ENCODE data around the gene XPNPEP2. TPM values are rescaled to one million over a fixed set of nuclear protein-coding genes. Genes with fewer than 3 reads are reported as not detected.

XPNPEP2 gene
- total RNA-seq, 2 donors from 2014 or later, result 11.3 to 29.3 TPM

GRCh38 chrX:129787336-129788055 is 48.7 kb downstream of the XPNPEP2 start:
- DNase-seq (ENCODE audit: low spot score), result peak; percentile 50

DNA sequence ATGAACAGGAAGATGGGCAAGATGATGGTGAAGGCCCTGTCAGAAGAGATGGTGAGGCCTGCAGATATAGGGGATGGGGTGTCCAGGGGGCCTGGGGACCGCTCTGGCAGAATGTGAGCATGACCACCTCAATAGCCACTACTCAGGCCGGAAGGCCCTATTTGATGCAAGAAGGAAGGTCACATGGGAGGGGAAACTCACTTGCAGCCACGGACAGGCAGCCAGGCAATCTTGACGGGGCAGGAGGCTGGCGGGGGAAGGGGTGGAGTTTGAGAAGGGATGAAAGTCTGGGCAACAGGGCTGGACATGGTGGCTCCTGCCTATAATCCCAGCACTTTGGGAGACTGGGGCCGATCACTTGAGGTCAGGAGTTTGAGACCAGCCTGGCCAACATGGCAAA is 49.7 kb downstream of the XPNPEP2 start:
- intact Hi-C loops (cut with DNase I), result no loop called here
- no peak for DNase-seq (ENCODE audit: low spot score)

More at GRCh38 chrX:129787336-129788055, 48.7 kb downstream of the XPNPEP2 start:
- intact Hi-C loops (cut with DNase I), result loop anchor here in 1 of 2 donors (1.0 kb wide), 1 partner anchor 41 kb away; no protein-coding TSS in a partner anchor

DNA sequence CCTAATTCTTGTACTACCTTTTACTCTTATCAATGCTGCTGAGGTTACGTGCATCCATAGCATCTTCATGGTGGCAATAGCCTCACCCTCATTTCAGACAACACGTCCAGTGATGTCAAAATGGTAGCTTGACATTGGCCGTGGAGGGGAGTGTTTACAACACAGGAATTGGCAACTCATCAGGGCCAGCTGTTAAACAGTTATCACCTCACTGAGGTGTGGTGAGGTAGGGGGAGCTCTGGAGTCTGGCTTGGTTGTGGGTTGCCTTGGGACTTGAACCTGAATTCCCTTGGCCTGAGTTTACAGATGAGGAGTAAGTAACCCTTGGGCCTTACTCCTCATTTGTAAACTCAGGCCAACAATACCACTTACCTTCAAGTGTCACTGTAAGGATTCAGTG is 51.4 kb downstream of the XPNPEP2 start:
- intact Hi-C loops (cut with DNase I), result no loop called here
- no peak for DNase-seq (ENCODE audit: low spot score)

DNA sequence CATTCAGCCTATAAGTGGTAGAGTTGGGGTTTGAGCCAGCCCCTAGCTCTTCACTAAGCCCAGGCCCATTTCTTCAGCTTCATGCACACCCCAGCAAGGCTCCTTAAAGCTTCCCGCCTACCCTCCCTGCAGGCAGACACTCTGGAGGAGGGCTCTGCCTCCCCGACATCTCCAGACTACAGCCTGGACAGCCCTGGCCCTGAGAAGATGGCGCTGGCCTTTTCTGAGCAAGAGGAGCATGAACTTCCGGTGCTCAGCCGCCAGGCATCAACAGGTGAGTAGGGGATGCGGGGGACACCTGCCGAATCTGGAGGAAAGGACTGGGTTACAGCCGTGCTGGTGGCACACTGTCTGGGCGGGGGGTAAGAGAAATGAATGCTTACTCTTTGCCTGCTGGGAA is 52.0 kb downstream of the XPNPEP2 start:
- DNase-seq (ENCODE audit: low spot score), result no peak
- intact Hi-C loops (cut with DNase I), result no loop called here

- intact Hi-C loops (cut with DNase I), result no loop called here
- no peak for DNase-seq (ENCODE audit: low spot score)
These were observed 52.6 kb downstream of the XPNPEP2 start for GRCh38 chrX:129791336-129791735.

DNA sequence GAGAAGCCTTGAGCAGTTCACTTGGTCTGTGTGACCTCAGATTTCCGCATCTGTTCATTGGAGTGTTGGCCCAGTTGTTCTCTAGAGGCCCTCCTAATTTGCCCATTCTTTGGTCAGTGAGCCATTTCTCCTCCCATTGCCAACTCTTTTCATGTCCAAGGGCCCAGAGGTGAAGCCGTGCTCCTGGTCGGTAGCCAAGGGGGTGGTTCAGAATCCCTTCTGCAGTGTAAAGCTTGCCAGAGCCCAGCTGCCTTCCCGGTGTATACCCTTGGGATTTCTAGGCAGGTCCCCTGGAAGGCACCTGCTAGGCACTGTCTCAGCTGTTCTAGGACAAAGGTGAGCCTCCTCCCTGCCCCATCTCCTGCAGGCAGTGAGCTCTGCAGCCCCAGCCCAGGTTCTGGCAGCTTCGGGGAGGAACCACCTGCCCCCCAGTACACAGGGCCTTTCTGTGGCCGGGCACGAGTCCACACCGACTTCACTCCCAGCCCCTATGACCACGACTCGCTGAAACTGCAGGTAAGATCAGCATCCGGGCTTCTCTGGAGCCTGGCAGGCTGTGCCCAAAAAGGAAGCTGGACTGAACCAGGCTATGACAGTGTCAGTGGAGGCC is 53.3 kb downstream of the XPNPEP2 start:
- intact Hi-C loops (cut with DNase I), result no loop called here
- peak; percentile 41 for DNase-seq (ENCODE audit: low spot score)

- DNase-seq (ENCODE audit: low spot score), result no peak
- intact Hi-C loops (cut with DNase I), result no loop called here
These were observed 54.0 kb downstream of the XPNPEP2 start for GRCh38 chrX:129792586-129793291.

DNA sequence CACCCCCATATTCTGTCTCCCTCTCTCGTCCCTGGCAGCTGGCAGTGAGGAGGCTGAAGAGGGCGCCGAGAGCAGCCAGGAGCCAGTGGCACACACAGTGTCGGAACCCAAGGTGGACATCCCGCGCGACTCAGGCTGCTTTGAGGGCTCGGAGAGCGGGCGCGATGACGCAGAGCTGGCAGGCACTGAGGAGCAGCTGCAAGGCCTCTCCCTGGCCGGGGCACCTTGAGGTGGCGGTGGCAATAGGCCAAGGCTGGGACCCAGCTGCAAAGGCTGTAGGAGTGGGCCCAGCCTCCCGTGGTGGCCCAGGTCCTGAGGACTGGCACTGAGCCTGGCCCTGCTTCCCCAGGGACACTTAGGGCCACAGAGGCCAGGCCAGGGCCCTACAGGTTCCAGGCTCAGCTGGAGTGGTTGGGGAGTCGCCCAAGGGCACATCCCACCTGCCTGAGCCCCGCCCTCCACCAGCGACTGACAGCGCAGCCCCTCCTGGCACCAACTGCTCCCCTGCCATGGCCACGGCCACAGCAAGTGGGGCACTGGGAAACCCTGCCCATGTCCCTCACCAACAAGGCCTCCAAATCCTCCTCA is 54.9 kb downstream of the XPNPEP2 start:
- DNase-seq (ENCODE audit: low spot score), result no peak

DNA sequence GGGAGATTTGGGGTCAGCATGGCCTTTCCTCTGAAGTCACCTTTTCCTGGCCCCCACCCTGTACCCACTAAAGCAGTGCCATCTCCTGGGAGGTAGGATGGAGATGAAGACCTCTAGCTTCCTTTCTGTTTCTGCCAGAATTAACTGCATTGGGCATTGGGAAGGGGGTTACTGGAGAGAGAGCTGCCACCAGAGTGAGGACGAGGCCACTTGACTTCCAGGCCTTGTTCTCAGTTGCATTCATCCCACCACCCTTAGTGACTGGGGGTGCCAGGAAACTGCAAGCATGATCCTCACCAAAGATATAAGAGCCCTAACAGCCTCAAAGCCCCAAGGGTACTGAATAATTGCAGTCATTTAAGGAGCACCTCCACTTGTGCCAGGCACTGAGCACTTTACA is 56.8 kb downstream of the XPNPEP2 start:
- intact Hi-C loops (cut with DNase I), result no loop called here
- no peak for DNase-seq (ENCODE audit: low spot score)

More for the DNA sequence above, 54.9 kb downstream of the XPNPEP2 start:
- intact Hi-C loops (cut with DNase I), result no loop called here

GRCh38 chrX:129797251-129797906 is 58.6 kb downstream of the XPNPEP2 start:
- intact Hi-C loops (cut with DNase I), result no loop called here
- no peak for DNase-seq (ENCODE audit: low spot score)

DNA sequence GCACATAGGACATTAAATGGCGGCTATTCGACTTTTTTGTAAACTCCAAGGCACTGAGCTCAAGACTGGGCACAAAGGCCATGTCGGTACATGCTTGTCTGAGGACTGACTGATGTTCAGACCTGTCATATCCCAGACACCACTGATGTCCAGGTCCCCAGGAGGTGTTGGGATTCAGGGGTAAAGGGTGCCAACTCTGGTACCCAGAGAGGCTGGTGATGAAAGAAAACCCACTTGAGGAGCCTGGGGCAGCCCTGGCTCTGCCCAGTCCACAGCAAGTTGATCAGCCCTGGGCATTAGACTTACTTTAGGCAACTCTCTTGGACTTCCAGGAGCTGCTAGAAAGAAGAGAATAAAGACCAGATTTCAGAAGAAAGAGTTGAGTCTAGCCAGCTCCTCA is 59.7 kb downstream of the XPNPEP2 start:
- no peak for DNase-seq (ENCODE audit: low spot score)
- intact Hi-C loops (cut with DNase I), result no loop called here

- no peak for DNase-seq (ENCODE audit: low spot score)
- intact Hi-C loops (cut with DNase I), result no loop called here
These were observed 60.1 kb downstream of the XPNPEP2 start for GRCh38 chrX:129798888-129799287.

DNA sequence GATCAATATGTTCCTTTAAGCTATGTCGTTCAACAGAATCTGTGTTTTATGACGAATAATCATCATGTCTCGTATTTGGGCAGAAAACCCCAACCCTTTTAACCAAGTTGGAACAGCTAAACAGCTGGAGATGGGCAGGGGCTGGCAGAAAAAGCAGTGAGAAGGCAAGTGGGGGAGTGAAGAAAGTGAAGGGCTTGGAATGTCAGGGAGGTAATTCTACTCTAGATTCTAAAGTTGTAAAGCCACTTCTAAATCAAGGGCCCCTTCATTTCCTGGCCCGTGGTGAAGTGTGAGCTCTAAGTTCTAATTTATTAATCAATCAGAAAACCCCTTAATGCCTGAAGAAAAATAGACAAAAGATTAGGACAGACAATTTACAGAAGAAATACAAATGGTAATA is 61.4 kb downstream of the XPNPEP2 start:
- intact Hi-C loops (cut with DNase I), result no loop called here
- DNase-seq (ENCODE audit: low spot score), result no peak

GRCh38 chrX:129802863-129803262 is 64.1 kb downstream of the XPNPEP2 start:
- intact Hi-C loops (cut with DNase I), result no loop called here

GRCh38 chrX:129804806-129805205 is 66.0 kb downstream of the XPNPEP2 start:
- intact Hi-C loops (cut with DNase I), result no loop called here

More at GRCh38 chrX:129802863-129803262, 64.1 kb downstream of the XPNPEP2 start:
- DNase-seq (ENCODE audit: low spot score), result no peak

GRCh38 chrX:129808158-129808828 is 69.5 kb downstream of the XPNPEP2 start:
- DNase-seq (ENCODE audit: low spot score), result no peak
- intact Hi-C loops (cut with DNase I), result no loop called here

More at GRCh38 chrX:129804806-129805205, 66.0 kb downstream of the XPNPEP2 start:
- DNase-seq (ENCODE audit: low spot score), result no peak

GRCh38 chrX:129808829-129809796 is 70.3 kb downstream of the XPNPEP2 start:
- no peak for DNase-seq (ENCODE audit: low spot score)
- intact Hi-C loops (cut with DNase I), result no loop called here
